AG09319 (cell line): ENCODE measurements around the gene TBC1D2B.

ENCODE experiments used
- DNase-seq: peaks from one replicate; pipeline ENCODE4 v3.0.0-alpha.2; 2010; ENCODE audit warnings: low read depth; ENCODE audit errors: extremely low read depth
- TF ChIP-seq, protein P1 (sequence below): IDR thresholded peaks from 2 replicates; pipeline ENCODE4 v1.5.1; 2011; ENCODE audit warnings: low read depth, mild to moderate bottlenecking, inconsistent platforms, low read length, moderate library complexity

The TBC1D2B gene

DNA sequence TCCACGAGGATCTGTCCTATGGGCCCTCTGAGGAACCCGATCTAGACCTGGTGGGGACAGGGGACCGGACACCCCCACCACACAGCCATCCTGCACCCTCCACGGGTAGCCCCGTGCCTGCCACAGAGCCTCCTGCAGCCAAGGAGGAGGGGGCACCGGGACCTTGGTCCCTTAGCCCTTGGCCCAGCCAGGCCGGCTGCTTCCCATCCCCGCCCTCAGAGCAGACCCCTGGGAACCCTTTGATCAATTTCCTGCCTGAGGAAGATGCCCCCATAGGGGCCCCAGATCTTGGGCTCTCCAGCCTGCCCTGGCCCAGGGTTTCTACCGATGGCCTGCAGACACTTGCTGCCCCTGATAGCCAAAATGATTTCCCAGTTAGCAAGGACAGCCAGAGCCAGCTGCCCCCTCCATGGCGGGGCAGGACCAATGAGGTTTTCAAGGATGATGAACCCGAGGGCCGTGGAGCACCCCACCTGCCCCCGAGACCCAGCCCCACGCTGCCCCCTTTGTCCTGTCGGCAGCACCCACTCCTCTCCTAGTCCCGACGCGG lies 91.5 kb downstream of the TBC1D2B start:
- TF ChIP-seq, protein P1, sequence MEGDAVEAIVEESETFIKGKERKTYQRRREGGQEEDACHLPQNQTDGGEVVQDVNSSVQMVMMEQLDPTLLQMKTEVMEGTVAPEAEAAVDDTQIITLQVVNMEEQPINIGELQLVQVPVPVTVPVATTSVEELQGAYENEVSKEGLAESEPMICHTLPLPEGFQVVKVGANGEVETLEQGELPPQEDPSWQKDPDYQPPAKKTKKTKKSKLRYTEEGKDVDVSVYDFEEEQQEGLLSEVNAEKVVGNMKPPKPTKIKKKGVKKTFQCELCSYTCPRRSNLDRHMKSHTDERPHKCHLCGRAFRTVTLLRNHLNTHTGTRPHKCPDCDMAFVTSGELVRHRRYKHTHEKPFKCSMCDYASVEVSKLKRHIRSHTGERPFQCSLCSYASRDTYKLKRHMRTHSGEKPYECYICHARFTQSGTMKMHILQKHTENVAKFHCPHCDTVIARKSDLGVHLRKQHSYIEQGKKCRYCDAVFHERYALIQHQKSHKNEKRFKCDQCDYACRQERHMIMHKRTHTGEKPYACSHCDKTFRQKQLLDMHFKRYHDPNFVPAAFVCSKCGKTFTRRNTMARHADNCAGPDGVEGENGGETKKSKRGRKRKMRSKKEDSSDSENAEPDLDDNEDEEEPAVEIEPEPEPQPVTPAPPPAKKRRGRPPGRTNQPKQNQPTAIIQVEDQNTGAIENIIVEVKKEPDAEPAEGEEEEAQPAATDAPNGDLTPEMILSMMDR, result no peak
- no peak for DNase-seq

DNA sequence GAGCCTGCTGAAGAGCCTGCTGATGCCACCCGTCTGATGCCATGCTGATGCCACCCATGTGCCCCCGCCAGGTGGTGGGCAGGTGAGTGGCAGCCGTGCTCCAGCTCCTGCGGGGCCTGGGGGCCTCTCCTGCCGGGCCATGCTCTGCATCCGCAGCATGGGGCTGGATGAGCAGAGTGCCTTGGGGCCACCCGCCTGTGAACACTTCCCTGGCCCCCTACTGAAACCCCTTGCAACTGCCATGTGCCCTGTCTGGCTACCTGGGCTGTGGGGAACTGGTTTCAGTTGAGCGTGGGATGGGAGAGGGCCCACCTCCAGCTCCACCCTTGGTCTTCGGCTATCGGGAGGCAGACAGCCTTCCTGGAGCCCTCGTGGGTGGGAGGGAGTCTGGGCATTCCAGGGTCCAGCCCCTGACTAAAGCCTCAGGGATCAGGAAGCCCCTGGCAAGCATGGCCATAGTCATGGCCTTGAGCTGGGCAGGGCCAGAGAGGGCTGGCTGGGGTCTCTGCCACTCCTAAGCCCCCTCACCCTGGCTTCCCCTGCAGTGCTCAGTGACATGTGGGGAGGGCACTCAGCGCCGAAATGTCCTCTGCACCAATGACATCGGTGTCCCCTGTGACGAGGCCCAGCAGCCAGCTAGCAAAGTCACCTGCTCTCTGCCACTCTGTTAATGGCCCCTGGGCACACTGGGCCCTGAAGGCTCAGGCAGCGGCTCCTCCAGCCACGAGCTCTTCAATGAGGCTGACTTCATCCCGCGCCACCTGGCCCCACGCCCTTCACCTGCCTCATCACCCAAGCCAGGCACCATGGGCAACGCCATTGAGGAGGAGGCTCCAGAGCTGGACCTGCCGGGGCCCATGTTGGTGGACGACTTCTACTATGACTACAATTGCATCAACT lies 92.2 kb downstream of the TBC1D2B start:
- TF ChIP-seq, protein P1, result no peak

DNA sequence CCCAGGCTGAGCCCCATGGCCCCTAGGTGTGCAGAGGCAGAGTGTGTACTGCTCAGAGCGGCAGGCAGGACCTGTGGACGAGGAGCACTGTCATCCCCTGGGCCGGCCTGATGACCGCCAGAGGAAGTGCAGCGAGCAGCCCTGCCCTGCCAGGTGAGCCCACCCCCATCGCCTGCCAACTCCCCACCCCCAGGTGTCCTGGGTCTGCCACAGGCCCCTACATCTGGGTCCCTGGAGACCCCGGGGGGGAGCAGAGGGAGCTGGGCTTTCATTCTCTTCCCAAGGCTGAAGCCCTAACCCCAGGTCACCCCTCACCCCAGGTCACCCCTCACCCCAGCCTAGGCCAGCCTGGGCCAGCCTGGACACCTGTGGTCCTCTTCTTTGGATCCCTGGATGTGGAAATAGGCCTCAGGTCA lies 93.1 kb downstream of the TBC1D2B start:
- no peak for DNase-seq
- TF ChIP-seq, protein P1, result no peak

More for the DNA sequence above, 92.2 kb downstream of the TBC1D2B start:
- no peak for DNase-seq

DNA sequence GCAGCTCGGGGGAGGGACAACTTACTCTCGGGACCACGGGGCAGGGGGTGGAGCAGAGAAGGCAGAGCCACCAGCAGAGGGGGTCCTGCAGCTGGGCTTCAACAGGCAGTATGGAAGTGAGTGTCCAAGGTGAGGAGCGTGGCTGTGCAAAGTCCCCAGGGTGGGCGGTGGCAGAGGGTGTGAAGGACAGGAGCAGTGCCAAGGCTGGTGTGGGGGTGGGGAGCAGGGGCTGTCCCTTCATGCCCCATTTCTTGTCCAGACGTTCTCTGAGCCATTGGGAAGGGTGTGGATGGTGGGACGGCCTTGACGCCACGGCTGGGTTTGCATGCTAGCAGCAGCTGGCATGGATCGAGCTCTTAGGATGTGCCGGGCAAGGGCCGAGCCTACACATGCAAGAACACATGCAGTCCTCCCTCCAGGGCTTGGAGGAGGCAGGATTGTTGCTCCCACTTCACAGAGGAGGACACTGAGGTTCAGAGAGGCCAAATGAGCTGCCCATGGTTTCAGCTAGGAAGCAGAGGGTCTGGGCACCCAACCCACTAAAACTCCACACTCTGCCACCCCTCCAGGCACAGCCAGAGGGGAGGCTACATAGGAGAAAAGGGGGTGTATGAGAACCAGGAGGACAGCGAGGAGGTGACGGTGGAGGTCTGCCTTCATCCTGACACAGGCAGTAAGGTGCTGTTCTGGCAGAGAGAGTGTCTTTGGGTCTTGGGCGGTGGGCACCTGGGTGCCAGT lies 93.6 kb downstream of the TBC1D2B start:
- TF ChIP-seq, protein P1, result peak; percentile 17

DNA sequence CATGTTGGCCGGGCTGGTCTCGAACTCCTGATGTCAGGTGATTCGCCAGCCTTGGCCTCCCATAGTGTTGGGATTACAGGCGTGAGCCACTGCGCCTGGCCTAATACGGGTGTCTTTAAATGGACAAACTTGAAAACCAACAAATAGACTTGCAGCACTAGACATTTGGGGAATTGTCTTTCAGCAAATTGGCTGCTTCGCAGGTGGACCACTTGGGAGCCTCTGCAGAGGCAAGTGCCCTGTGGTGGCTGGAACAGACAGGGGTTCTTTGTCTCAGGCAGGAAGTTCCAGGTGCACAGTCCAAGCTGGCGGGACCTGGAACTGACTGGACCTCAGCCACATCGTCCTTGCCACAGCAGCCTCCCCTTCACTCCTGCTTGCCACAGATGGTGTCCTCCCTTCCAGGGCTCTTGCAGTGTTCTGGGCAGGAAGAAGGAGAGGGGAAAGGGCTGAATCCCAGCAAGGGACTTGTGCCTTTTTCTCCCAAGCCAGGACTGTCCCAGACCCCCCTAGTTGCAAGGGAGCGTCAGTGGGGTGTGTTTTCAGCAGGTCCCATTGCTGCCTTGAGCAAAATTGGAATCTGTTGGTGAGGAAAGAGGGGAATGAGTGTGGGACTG lies 94.3 kb downstream of the TBC1D2B start:
- no peak for DNase-seq
- TF ChIP-seq, protein P1, result no peak

More for the DNA sequence above, 93.6 kb downstream of the TBC1D2B start:
- DNase-seq, result no peak

DNA sequence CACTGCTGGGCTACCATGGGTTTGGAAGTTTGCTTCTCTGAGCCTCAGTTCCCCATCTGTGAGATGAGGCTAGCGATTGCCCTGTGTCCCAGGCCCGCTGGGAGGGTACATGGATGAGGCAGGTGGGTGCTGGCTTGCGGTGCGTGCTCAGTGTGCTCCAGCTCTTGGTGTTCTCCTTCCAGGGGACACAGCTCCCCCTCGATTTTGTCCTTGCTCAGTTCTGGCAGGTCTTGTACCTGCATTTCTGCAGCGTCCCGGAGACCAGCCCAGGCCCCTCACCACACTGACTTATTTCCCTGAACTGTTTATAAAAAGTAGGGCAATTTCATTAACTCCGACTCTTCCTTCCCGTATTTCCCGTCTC lies 95.4 kb downstream of the TBC1D2B start:
- TF ChIP-seq, protein P1, result no peak
- DNase-seq, result no peak
